ENCODE results near the gene PLXNC1. TPM values are rescaled to one million over a fixed set of nuclear protein-coding genes. Genes with fewer than 3 reads are reported as not detected.

The PLXNC1 gene
- 1 to 10 TPM; 2.0 to 3.0 TPM for total RNA-seq

GRCh38 chr12:94147991-94148738, at the start of gene PLXNC1:
TSS of gene PLXNC1 (plus strand) at chr12:94148577. CDS start at chr12:94148972, 395 bp downstream.
- Histone ChIP-seq H3K4me3 (peak within 1 kb of the TSS; percentile 58 to 67), H3K9me3 (no peaks in the 10 kb centered on the region), H3K27ac (peak within 1 kb of the TSS in 1 of 2 donors; percentile 42), H3K36me3 (no peaks in the 10 kb centered on the region), H3K27me3 (no peaks in the 10 kb centered on the region), H3K4me1 (peaks cover 0 to 35% of the 10 kb centered on the region in 2 donors)
- DNase-seq (ENCODE audit: low spot score), result no peak
- TF ChIP-seq CTCF (IDR thresholded peaks at IDR 0.05), result no peak

- Histone ChIP-seq H3K4me3 (no peak overlapping the region), H3K36me3 (no peaks in the 10 kb centered on the region), H3K4me1 (peaks cover 0 to 15% of the 10 kb centered on the region in 2 donors), H3K27ac (no peak overlapping the region), H3K27me3 (no peaks in the 10 kb centered on the region), H3K9me3 (no peaks in the 10 kb centered on the region)
- DNase-seq (ENCODE audit: low spot score), result no peak
- TF ChIP-seq CTCF (IDR thresholded peaks at IDR 0.05), result no peak
Observed at GRCh38 chr12:94099191-94099590, 49.2 kb upstream of the PLXNC1 start.

GRCh38 chr12:94099632-94100031, 48.7 kb upstream of the PLXNC1 start:
- no peak for DNase-seq (ENCODE audit: low spot score)
- H3K27ac ChIP-seq, result no peak overlapping the region
- no peaks in the 10 kb centered on the region for H3K27me3 ChIP-seq
- H3K4me3 ChIP-seq, result no peak overlapping the region
- no peak for TF ChIP-seq CTCF (IDR thresholded peaks at IDR 0.05)
- H3K9me3 ChIP-seq, result no peaks in the 10 kb centered on the region
- no peaks in the 10 kb centered on the region for H3K36me3 ChIP-seq
- H3K4me1 ChIP-seq, result peaks cover 0 to 15% of the 10 kb centered on the region in 2 donors

GRCh38 chr12:94100211-94100627, 48.2 kb upstream of the PLXNC1 start:
- no peaks in the 10 kb centered on the region for H3K27me3 ChIP-seq
- no peak for TF ChIP-seq CTCF (IDR thresholded peaks at IDR 0.05)
- H3K4me1 ChIP-seq, result peaks cover 0 to 15% of the 10 kb centered on the region in 2 donors
- no peak overlapping the region for H3K27ac ChIP-seq
- no peaks in the 10 kb centered on the region for H3K36me3 ChIP-seq
- H3K4me3 ChIP-seq, result no peak overlapping the region
- no peaks in the 10 kb centered on the region for H3K9me3 ChIP-seq
- no peak for DNase-seq (ENCODE audit: low spot score)

- H3K9me3 ChIP-seq, result no peaks in the 10 kb centered on the region
- peaks cover 0 to 15% of the 10 kb centered on the region in 2 donors for H3K4me1 ChIP-seq
- H3K36me3 ChIP-seq, result no peaks in the 10 kb centered on the region
- H3K27ac ChIP-seq, result no peak overlapping the region
- H3K27me3 ChIP-seq, result no peaks in the 10 kb centered on the region
- peak overlapping the region; percentile 44 to 63 for H3K4me3 ChIP-seq
- TF ChIP-seq CTCF (IDR thresholded peaks at IDR 0.05), result peak; percentile 72 to 94
- DNase-seq (ENCODE audit: low spot score), result peak; percentile 84
Observed at GRCh38 chr12:94100990-94101737, 47.2 kb upstream of the PLXNC1 start.
